ENCODE results near the gene FHIP1B. TPM values are rescaled to one million over a fixed set of nuclear protein-coding genes. Genes with fewer than 3 reads are reported as not detected.

The FHIP1B gene
- total RNA-seq, 1 donor from 2014 or later = 25.3 TPM

DNA sequence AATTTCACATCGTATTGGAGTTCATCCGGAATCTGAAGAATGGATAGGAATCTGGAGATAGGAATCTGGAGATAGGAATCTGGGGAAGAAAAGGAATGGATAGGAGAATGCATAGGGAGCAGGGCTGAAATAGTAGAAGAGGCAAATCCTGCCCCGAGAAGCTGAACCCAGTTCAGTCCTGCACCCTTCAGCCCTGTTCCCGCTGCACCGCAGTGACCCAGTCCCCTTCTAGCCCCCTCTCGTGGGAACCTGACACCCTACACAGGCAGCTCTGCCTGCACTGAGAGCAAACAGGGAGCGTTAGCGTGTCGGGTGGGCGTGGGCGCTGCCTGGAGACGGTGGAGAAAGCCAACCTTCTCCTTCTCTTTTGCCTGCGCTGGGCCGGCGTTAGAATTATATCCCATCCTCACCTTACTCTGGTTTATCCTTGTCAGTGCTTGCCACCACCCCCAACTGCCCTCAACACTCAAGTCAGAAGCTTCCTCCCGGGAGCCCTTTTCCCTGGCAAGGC, 24.2 kb upstream of the FHIP1B start:
- H3K4me3 Mint-ChIP-seq = peak overlapping the region; percentile 82
- no peaks in the 10 kb centered on the region for H3K9me3 Mint-ChIP-seq
- no peaks in the 10 kb centered on the region for H3K27me3 Mint-ChIP-seq (ENCODE audit: low read depth)
- H3K4me1 Mint-ChIP-seq = peaks cover 4% of the 10 kb centered on the region
- no peak for DNase-seq (ENCODE audit: low read depth, low spot score)
- no peaks in the 10 kb centered on the region for H3K36me3 Mint-ChIP-seq (ENCODE audit: low read depth)
- TF ChIP-seq, protein P1, sequence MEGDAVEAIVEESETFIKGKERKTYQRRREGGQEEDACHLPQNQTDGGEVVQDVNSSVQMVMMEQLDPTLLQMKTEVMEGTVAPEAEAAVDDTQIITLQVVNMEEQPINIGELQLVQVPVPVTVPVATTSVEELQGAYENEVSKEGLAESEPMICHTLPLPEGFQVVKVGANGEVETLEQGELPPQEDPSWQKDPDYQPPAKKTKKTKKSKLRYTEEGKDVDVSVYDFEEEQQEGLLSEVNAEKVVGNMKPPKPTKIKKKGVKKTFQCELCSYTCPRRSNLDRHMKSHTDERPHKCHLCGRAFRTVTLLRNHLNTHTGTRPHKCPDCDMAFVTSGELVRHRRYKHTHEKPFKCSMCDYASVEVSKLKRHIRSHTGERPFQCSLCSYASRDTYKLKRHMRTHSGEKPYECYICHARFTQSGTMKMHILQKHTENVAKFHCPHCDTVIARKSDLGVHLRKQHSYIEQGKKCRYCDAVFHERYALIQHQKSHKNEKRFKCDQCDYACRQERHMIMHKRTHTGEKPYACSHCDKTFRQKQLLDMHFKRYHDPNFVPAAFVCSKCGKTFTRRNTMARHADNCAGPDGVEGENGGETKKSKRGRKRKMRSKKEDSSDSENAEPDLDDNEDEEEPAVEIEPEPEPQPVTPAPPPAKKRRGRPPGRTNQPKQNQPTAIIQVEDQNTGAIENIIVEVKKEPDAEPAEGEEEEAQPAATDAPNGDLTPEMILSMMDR (conservative IDR thresholded peaks at IDR 0.05) = no peak
- no peak overlapping the region for H3K27ac Mint-ChIP-seq (ENCODE audit: unreplicated experiment)

GRCh38 chr11:6258141-6258540, 23.7 kb upstream of the FHIP1B start:
- peak overlapping the region; percentile 82 for H3K4me3 Mint-ChIP-seq
- no peaks in the 10 kb centered on the region for H3K27me3 Mint-ChIP-seq (ENCODE audit: low read depth)
- H3K27ac Mint-ChIP-seq (ENCODE audit: unreplicated experiment) = no peak overlapping the region
- H3K4me1 Mint-ChIP-seq = peaks cover 4% of the 10 kb centered on the region
- TF ChIP-seq, protein P1 (conservative IDR thresholded peaks at IDR 0.05) = no peak
- H3K9me3 Mint-ChIP-seq = no peaks in the 10 kb centered on the region
- DNase-seq (ENCODE audit: low read depth, low spot score) = no peak
- H3K36me3 Mint-ChIP-seq (ENCODE audit: low read depth) = no peaks in the 10 kb centered on the region

DNA sequence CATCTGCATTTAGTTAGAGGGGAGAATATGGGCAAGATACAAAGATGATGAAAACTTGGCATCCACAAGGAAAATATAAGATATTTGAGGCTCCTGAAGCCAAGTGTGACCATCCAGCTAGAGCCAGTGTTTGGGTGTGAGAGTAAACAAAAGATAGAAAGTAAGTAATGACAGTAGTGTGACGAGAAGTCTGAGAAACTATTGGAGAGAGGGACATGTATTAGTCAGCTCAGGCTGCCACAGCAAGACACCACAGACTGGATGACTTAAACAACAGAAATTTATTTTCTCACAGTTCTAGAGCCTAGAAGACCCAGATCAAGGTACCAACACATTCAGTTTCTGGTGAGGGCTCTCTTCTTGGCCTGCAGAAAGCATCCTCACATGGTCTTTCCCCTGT, 18.8 kb upstream of the FHIP1B start:
- H3K36me3 Mint-ChIP-seq (ENCODE audit: low read depth) = no peaks in the 10 kb centered on the region
- H3K27me3 Mint-ChIP-seq (ENCODE audit: low read depth) = peaks cover 3% of the 10 kb centered on the region
- no peak overlapping the region for H3K4me3 Mint-ChIP-seq
- H3K9me3 Mint-ChIP-seq = peaks cover 2% of the 10 kb centered on the region
- no peak overlapping the region for H3K27ac Mint-ChIP-seq (ENCODE audit: unreplicated experiment)
- TF ChIP-seq, protein P1 (conservative IDR thresholded peaks at IDR 0.05) = no peak
- no peak for DNase-seq (ENCODE audit: low read depth, low spot score)
- no peaks in the 10 kb centered on the region for H3K4me1 Mint-ChIP-seq

GRCh38 chr11:6251990-6252473, 17.6 kb upstream of the FHIP1B start:
- no peak for DNase-seq (ENCODE audit: low read depth, low spot score)
- no peak overlapping the region for H3K27ac Mint-ChIP-seq (ENCODE audit: unreplicated experiment)
- no peaks in the 10 kb centered on the region for H3K4me1 Mint-ChIP-seq
- peaks cover 2% of the 10 kb centered on the region for H3K9me3 Mint-ChIP-seq
- peaks cover 8% of the 10 kb centered on the region for H3K27me3 Mint-ChIP-seq (ENCODE audit: low read depth)
- TF ChIP-seq, protein P1 (conservative IDR thresholded peaks at IDR 0.05) = no peak
- H3K36me3 Mint-ChIP-seq (ENCODE audit: low read depth) = no peaks in the 10 kb centered on the region
- no peak overlapping the region for H3K4me3 Mint-ChIP-seq

DNA sequence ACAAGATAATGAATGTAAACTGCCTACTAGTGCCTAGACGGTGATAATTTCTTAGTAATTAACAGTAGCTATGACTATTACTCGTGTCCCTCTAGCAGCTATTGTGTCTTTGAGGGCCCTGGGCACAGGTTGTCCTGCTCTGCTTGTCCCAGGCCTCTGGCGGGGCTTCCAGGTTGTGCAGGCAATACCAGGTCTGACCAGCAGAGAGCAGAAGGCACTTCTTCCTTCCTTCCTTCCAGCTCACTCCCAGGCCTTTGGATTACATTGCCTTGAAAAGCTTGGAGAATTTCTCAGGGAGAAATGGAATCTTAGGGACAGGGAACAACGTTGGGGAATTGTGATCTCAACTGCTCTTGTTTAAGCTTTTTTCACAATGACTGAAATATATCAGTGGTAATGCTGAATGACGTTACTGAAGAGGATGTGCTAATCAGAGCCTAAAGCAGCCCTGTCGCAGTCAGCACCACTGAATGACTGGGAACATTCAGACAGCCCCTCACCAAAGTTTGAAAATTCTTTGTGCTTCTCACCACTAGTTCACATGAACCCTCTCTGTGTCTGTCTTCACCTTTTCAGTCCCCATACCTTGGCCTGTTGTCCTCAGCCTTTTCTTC, 16.8 kb upstream of the FHIP1B start:
- Mint-ChIP-seq H3K4me3 (no peak overlapping the region), H3K27me3 (ENCODE audit: low read depth) (peaks cover 8% of the 10 kb centered on the region), H3K36me3 (ENCODE audit: low read depth) (no peaks in the 10 kb centered on the region), H3K9me3 (peaks cover 2% of the 10 kb centered on the region), H3K4me1 (no peaks in the 10 kb centered on the region), H3K27ac (ENCODE audit: unreplicated experiment) (no peak overlapping the region)
- peak; percentile 78 for DNase-seq (ENCODE audit: low read depth, low spot score)
- TF ChIP-seq, protein P1 (conservative IDR thresholded peaks at IDR 0.05) = peak; percentile 90
